ENCODE results near the gene ROBO1.

Gene ROBO1

DNA sequence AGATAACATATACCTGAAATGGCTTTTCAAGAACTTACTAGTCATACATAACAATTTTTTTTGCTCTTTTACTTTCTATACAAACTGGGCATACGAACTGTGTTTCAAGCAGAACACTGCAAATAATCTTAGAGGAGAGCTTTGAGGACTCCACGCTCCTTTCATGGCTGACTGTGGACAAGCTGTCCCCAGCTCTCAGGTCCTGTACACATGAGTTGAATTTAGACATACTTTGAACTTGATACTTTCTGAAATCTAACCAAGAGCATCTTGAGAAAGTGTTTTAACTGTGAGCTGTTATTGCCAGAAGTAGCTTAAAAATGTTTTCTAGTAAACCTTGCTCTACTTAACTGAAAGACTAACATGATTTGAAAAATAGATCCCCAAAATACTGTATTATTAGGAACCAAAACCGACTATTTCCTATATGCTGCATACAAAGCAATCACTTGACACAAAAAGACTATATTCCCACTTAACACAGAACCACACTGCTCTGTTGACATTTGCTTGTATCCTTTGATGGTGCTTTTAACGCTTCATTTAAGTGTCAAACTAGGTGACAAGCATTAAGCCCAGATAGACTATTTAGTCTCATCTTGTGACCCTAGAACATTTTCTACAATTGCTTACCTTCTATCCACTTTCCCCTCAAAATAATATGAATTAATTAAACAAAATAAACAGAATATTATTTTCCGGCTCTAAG, 755.8 kb downstream of the ROBO1 start:
- DNase-seq (ENCODE audit: low read depth), result no peak

DNA sequence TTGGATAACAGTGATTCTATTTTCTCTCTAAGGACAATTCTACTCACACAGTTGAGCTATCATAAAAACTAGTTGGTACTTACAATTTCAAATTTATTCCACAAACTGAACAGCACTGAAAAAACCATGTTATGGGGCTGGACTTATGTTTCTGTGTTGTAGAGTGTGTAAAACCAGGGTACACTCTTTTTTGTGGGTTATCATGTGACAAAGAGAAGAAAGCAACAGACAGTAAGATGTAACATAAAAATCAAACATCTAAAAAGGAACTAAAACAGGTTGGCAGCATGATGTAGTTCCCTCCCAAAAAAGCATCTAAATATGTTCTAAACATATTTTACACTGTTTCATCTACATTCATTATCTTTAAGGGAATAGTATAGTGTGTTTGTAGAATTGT, 757.9 kb downstream of the ROBO1 start:
- no peak for DNase-seq (ENCODE audit: low read depth)

DNA sequence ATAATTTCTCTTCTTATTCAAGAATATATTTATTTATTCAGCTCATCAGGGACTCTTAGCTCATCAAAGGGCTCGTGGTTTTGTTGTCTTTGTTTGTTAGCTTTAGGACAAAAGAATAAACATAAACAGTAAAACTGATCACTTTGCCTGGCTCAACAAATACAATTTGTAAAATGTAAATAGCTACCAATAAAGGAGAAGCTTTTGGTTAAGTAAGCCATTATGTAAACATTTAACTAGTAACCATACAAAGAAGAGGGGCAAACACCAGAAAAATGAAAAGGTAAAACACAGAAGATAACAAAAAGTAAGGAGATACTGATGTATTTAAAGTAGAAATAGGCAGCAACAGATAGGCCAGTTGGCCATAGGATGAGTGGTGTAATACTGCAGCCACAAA, 761.7 kb downstream of the ROBO1 start:
- DNase-seq (ENCODE audit: low read depth), result no peak

DNA sequence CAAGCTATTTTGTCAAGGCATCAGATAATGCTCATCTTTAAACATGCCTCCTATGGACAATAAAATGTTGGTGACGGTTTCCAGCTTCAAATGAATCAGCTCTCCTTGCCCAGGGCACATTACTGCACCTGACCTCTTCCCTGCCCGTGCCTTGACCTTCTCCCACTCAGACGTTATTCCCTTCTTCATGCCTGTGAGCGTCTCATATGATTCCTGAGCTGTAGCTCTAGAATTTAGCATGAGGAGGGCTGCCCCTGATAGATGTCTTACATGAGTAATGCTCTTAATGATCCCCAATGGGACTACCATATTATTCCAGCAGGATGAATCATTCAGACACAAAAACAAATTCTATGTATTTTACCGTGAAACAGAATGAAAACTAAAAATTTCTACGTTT, 762.7 kb downstream of the ROBO1 start:
- no peak for DNase-seq (ENCODE audit: low read depth)

DNA sequence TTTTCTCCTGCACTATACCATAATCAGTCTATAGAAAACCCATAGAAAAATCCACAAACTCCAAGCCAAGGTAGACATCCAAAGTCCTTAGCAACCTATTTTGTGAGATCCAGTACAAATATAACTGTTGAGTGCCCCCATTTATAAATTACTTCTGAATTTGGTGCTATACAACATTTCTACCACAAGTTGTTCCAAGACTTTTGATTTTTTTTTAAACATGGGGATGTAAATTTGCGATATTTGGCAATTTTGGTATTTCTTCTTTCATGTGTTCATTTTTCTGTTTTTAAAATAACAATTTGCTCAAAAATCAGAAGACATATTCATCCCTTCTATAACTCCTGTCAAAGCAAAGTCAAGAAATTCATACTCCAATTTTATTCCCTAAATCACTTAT, 763.8 kb downstream of the ROBO1 start:
- DNase-seq (ENCODE audit: low read depth), result no peak

DNA sequence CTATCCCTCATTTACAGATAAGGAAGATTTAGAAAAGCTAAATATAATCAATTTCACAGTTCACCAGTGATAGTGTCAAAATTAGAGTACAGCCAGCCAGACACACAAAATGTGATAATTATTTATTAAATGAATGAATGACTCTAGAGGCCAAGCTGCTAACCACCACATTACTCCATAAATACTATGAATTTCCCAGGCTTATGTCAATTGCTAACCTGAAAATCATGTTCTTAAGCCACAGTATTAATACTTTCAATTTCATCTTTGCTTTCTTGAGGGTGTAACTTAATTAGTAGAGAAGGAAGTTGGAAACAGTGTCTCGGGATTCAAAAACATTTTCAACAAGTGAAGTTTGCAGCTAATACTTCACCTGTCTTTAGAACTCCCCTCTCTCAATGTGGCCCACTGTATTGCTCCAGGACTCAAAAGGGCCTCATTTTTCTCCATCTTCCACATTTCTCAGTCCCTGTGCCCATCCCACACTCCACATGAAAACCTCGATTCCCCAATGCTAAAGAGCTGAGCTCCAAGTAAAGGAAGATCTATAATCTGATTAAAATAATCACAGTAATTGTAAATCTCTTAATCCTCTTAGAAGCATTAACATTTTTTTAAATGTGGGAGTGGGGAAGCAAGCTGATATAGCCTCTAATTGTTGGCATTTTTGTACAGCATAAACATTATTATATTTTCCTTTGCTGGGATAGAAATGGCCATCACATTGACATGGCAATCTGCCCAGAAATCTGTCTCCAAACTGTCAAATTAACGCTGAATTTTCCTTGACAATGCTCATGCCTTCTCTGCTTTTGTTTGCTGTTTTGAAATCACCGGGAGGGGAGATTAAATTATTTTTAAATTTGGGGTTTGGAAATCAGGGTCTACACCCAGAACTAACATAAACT, 765.1 kb downstream of the ROBO1 start:
- DNase-seq (ENCODE audit: low read depth), result no peak

DNA sequence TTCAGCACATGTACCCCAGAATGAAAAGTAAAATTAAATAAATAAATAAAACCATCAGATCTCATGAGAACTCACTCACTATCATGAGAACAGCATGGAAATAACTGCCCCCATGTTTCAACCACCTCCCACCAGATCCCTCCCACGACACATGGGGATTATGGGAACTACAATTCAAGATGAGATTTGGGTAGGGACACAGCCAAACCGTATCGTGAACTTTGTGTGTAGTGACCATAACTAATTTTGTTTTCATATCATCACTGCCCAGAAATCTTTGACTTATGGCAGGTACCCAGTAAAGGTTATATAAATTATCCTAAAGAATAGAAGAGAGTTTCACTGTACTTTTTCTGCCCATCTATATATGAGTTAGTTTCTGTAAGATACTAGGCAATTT, 766.5 kb downstream of the ROBO1 start:
- DNase-seq (ENCODE audit: low read depth), result no peak

DNA sequence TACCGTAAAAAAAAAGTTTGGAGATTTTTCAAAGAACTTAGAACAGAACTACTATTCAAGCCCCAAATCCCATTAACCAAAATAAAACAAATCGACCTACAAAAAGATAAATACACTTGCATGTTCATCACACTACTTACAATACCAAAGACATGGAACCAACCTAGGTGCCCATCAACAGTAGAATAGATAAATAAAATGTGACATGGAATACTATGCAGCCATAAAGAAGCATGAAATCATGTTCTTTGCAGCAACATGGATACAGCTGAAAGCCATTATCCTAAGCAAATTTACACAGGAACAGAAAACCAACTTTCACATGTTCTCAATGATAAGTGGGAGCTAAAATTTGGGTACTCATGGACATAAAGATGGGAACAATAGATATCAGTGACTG, 768.7 kb downstream of the ROBO1 start:
- DNase-seq (ENCODE audit: low read depth), result no peak

DNA sequence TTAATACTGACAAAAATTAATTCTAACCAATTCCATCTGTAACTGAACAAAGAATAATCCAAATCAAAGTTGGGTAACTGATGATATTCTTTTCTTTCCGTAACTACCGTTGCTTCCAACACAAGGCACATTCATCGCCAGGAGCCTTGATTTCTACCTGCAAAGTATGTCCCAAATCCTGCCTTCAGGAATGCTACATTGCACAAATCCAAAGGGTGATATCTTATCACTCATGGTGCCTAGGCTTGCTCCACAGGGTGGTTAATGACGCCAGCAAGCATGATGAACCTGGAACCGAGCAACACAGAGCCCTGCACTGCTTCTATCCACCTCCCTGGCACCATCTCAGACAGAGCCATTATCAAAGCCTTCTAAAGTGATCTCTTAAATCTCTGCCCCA, 772.7 kb downstream of the ROBO1 start:
- no peak for DNase-seq (ENCODE audit: low read depth)

DNA sequence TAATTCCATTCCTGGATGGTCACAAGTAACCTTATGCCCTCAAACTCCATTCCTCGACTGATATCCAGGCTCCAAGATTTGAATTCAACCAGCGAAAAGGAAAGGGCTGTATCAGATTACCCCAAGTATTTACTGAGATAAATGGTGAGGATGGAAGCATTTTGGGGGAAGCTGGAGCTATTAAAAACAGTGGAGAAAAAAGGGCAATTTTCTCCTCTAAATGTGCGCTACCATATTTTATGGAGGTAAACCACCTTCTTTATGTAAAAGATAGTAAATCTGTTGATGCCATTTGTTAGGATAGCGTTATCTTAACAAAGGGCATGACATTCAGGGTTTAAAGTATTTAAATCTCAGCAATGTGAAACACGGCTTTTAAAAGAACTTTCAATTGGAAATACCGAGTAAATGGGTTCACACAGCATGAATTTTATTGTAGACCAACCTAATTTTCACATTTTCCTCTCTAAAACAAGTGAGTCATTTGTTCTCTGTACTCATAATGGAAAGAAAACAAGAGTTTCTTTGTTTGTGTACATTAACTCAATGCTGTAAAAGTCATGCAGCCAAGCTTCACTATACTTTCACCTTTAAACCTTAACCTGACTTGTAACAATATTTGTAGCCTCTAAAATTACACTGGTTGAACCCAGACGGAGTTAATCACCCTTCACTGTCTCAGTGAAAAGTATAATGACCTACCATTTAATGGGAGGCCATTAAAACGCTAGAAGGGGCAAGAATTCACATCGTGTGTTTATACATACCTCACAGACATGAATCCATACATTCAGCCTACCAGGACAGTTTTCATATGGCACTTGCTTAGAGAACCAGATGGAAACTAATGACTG, 773.4 kb downstream of the ROBO1 start:
- no peak for DNase-seq (ENCODE audit: low read depth)

DNA sequence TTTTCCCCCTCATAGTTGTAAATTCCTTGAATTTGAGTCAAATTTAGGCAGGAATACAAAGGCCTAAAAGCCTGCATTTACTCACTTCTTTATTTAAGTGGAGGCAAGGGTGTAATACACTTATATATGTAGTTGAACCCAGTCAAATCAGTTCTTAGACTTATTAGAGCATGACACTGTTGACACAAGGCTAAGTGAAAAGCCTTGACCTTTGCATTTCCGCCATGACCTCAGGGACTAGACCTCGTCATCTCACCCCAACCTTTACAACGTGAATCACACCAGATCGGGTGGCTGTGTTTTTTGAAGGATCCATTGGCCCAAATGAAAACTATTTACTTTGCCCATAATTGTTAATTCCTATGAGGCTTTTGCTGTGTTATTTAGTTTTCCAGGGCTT, 774.4 kb downstream of the ROBO1 start:
- DNase-seq (ENCODE audit: low read depth), result no peak

DNA sequence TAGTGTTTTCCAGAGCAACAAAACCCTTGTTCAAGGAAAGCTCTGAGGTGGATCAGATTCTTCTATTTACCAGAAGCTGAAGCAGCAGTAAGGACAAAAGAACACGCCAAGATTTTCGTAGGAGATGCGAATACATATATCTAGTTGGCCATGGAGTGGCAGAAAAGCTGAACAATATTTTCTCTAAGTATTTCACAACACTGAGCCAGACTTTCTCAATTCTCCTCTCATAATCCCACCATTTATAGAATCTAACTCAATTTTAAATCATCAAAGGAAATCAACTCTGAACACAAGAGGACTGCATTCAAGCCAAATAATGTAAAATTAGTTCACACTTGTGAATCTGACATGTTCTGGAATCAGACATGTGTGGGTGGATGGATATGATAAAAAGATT, 775.0 kb downstream of the ROBO1 start:
- no peak for DNase-seq (ENCODE audit: low read depth)

DNA sequence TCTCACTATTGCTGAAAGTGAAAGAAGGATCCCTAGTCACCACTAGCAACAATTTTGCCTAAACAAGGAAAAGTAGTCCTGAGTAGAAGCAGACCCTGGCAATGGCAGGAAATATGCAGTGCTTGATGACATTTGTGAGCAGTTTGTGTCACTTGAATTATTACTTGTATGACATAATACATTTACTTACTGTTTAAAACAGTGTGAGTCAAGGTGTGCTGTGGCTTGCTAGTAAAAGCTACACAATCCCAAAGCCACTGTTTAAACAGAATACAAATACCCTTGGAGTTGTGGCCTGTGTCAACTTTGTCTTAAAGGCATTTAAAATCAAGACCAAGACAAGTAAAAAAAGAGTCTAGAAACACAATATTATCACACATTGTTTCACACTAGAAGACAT, 775.4 kb downstream of the ROBO1 start:
- DNase-seq (ENCODE audit: low read depth), result no peak

DNA sequence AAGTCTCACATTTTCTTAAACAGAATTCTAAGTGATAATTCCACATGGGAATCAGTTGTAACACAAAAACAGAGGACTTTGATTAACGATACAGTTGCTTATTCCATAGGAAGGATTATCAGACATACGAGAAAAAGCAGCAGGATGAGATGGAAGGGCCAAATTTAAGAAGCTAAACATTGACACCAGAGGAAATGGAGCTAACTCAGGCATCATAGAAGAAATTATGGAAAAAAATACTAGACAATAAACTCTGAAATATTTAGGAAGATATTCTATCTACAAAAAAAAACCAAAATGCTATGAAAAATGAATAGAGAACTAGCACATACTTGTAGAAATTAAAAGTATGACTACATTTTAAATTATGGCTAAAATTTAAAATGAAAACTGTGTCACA, 776.1 kb downstream of the ROBO1 start:
- no peak for DNase-seq (ENCODE audit: low read depth)

DNA sequence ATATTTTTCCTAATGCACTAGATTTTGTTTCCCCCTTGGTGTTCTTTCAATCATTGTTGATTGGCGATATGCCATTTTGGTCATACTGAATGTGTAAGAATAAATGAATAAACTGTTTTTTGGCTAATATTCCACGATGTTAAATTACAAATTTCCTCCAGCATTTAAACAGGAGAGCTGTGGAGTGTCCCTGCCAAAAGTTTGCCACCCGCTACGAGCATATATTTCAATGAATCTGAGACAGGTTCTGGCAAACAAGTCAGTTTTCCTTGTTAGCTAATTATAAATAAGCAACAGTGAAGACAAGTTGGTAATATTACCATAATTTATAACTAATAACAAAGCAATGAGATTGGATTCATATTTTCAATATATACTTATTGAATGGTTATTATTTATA, 777.6 kb downstream of the ROBO1 start:
- no peak for DNase-seq (ENCODE audit: low read depth)

DNA sequence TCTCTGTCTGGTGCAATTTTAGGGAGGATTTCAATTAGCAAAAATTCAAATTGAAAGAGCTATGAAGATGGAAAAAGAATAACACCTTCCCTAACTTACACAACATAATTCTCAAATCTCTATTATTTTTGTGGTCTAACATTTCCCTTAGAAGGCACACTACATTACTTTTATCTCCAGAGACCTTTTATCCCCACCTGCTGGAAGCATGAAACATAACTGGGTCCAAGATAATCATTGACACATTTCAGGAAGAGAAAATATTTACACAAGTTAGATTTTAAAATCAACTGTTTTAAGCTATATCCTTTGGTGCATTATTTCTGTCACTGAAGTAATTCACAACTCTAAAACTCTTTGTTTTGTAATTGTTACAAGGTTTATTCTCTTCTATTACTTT, 779.5 kb downstream of the ROBO1 start:
- DNase-seq (ENCODE audit: low read depth), result no peak

DNA sequence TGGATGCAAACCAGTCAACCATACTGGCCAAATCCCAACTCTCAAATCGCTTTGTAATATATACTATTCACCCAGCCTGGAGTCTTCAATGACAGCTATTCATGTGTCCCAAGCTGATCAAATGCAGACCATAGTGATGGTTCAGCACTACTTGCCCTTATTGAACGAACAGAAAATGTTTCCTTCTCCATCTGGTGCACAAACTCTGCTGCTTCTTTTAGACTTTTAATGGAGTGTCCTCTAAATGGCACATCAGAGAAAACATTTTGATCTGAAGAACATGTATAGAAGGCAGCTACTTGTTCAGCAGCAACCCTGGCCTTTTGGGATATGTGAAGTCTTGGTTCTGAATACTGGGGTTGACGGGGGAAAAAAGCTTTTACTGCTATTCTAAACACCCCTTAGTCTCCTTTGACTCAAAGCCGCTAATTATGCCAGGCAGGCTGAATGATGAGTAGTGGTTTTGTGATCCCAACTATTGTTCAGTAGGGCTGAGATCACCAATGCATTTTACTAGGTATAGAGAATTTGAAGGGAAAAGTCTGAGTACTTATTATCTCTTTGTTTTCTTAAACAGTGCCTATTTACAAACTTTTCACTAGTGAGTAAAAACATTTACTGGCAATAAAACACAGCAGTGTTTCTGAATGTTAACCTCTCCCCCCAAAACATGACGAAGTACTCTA, 781.2 kb downstream of the ROBO1 start:
- no peak for DNase-seq (ENCODE audit: low read depth)

DNA sequence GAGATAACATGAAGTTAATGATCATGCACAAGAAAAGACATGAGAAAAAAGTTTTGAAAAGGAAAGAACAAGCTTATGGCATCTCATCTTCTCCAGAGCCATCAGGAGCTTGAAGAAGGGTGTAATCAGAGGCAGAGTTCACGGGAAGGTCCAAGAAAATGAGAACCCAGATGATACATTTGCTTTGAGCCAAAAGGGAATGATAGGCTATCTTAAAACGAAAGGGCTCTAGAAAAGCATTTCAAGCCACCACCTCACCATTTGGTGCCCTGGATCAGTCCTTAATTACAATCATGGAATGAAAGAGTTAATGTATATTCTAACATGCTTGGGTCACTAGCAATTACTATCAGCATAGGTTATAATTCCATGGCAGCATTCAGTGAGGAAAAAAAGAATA, 781.8 kb downstream of the ROBO1 start:
- no peak for DNase-seq (ENCODE audit: low read depth)

DNA sequence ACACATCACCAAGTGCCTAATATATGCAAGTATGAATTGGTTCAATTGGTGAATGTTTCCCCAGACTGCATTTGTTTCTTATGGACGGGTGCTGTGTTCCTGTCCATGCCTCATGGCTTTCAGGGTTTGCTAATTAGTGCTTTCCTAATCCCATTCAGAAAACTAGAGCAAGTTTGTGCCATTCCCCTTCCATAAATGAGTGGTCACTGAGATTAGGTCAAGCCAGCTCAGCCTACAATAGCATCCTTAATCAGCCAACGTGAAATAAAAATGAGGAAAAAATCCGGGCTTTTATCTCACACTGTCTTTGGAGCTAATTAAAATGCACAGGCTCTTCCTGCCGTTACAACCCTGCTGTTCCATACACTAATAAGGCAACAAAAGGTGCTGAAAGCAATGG, 788.8 kb downstream of the ROBO1 start:
- no peak for DNase-seq (ENCODE audit: low read depth)

DNA sequence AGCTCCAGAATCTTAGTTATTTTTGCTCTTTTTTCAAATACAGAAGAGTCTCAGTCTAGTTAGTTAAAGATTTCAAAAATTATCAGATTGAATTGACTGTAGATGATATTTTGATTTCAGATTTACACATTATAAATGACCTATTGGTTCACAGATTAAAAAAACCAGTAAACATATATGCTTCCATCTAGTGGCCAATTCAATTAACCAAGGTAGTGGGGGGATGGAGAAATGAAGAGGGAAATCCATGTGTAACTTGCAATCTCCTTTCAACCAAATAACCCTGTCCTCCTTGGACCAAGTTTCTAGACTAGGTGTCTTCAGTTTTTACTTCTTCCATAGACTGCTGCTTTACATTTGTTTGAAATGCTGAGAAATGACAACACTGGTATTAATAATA, 789.8 kb downstream of the ROBO1 start:
- no peak for DNase-seq (ENCODE audit: low read depth)

DNA sequence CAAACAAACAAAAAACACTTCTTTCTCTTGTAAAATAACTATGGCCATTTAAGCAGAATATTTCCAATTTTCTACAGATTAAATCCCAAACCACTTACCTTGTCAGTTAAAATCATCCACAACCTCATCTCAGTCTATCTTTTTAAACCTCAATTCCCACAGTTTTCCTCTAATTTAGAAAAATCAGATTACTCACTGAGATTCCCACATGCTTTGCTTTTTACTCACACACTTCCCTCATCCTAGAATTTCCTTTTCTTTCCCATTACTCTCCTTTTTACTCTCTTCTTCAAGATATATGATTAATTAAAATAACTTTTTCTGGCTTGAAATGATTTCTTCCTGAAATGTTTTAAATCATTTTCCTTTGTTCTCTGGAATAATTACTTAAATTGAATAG, 790.7 kb downstream of the ROBO1 start:
- no peak for DNase-seq (ENCODE audit: low read depth)

DNA sequence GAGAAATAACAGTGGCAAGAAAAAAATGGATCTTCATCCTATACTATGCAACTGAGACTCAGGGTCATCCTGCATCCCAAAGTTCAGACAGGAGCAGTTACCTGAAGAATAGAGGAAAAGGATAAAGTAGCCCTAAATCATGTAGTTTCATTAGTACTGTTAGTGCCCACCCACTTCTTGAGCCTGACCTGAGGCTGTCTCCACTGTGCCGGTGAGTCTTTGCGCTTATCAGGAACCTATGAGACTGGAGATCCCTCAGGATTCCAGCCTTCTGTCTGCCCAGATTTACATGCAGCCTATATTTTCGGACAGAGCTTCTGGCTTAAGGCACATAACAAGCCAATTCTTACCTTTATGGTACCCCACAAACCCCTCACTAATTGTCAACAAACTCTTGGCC, 791.6 kb downstream of the ROBO1 start:
- DNase-seq (ENCODE audit: low read depth), result no peak

Measured in stimulated activated CD8-positive, alpha-beta memory T cell treated with anti-CD3 and anti-CD28 coated beads, Interleukin-4, amount 100 ng/mL, for 24 hours (primary cell).